IMR-90 (cell line): Measurements from ENCODE around the gene NLGN1.

ENCODE experiments used
- MAFK ChIP-seq: IDR thresholded peaks from 2 replicates; pipeline ENCODE4 v1.6.1; 2012; ENCODE audit warnings: low read depth, low read length, improper control_type of control experiment
- MAZ ChIP-seq: IDR thresholded peaks from 2 replicates; pipeline ENCODE4 v1.6.1; 2012; ENCODE audit warnings: low read depth, mild to moderate bottlenecking, low read length, improper control_type of control experiment, moderate library complexity, borderline replicate concordance
- NFE2L2 ChIP-seq: fragments of 150-350 bp; IDR thresholded peaks from 2 replicates; pipeline ENCODE4 v1.6.1; 2016; ENCODE audit warnings: low read depth, mild to moderate bottlenecking, low read length
- POLR2A ChIP-seq: IDR thresholded peaks from 2 replicates; pipeline ENCODE4 v1.6.1; 2012; ENCODE audit warnings: mild to moderate bottlenecking, low read depth, low read length
- RAD21 ChIP-seq: IDR thresholded peaks from 2 replicates; pipeline ENCODE4 v1.6.1; 2012; ENCODE audit warnings: low read length, improper control_type of control experiment
- RCOR1 ChIP-seq: IDR thresholded peaks from 2 replicates; pipeline ENCODE4 v1.6.1; 2012; ENCODE audit warnings: mild to moderate bottlenecking, low read length, improper control_type of control experiment; ENCODE audit not compliant: insufficient replicate concordance
- RFX5 ChIP-seq: IDR thresholded peaks from 2 replicates; pipeline ENCODE4 v1.8.0; 2012; ENCODE audit warnings: low read depth, mild to moderate bottlenecking, low read length, moderate library complexity
- SMC3 ChIP-seq: fragments of 150-350 bp; IDR thresholded peaks from 2 replicates; pipeline ENCODE4 v1.6.1; 2016; ENCODE audit warnings: low read depth, mild to moderate bottlenecking, antibody characterized with exemption, low read length, moderate library complexity
- TF ChIP-seq, protein P1 (sequence below): conservative IDR thresholded peaks from 2 replicates; pipeline ENCODE4 v1.5.1; 2012; ENCODE audit warnings: mild to moderate bottlenecking, low read depth, low read length, improper control_type of control experiment

DNA sequence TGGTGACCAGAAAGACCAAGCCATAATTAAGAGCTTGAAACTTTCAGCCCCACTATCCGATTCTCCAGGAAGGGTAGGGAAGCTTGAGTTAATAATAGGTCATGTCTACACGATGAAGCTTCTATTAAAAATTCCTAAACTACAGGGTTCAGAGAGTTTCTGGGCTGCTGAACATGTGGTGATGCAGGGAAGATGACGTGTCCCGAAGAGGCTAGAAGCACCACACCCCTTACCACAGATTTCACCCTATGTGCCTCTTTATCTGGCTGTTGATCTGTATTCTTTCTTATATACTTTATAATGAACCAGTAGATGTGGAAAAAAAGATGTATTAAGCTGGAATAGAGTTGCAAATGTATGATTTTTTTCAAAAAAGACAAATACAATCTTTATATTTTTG lies 473.4 kb downstream of the NLGN1 start:
- TF ChIP-seq MAZ = no peak
- TF ChIP-seq, protein P1, sequence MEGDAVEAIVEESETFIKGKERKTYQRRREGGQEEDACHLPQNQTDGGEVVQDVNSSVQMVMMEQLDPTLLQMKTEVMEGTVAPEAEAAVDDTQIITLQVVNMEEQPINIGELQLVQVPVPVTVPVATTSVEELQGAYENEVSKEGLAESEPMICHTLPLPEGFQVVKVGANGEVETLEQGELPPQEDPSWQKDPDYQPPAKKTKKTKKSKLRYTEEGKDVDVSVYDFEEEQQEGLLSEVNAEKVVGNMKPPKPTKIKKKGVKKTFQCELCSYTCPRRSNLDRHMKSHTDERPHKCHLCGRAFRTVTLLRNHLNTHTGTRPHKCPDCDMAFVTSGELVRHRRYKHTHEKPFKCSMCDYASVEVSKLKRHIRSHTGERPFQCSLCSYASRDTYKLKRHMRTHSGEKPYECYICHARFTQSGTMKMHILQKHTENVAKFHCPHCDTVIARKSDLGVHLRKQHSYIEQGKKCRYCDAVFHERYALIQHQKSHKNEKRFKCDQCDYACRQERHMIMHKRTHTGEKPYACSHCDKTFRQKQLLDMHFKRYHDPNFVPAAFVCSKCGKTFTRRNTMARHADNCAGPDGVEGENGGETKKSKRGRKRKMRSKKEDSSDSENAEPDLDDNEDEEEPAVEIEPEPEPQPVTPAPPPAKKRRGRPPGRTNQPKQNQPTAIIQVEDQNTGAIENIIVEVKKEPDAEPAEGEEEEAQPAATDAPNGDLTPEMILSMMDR = no peak
- no peak for TF ChIP-seq POLR2A
- no peak for TF ChIP-seq MAFK
- TF ChIP-seq NFE2L2 = no peak
- no peak for TF ChIP-seq SMC3
- no peak for TF ChIP-seq RCOR1
- no peak for TF ChIP-seq RFX5
- no peak for TF ChIP-seq RAD21
